ENCODE data around the gene SLC30A3.

SLC30A3 gene

GRCh38 chr2:27214941-27215340 lies 47.9 kb downstream of the SLC30A3 start:
- H3K79me2 ChIP-seq (ENCODE audit: low read length) = peaks cover 41% of the 10 kb centered on the region
- peaks cover under 1% of the 10 kb centered on the region; the same call in 1 of the 2 replicates for H3K36me3 ChIP-seq (replicated peaks; ENCODE audit: insufficient read depth, low read length)
- DNase-seq = no peak
- peaks cover 12% of the 10 kb centered on the region; the same call in 1 of the 2 replicates for H3F3A ChIP-seq (ENCODE audit: insufficient read depth, low read length)
- H3K4me1 ChIP-seq (ENCODE audit: low read length) = peaks cover 24% of the 10 kb centered on the region
- H3K4me2 ChIP-seq (ENCODE audit: low read depth, low read length) = no peak overlapping the region
- H4K20me1 ChIP-seq (ENCODE audit: insufficient read depth, low read length) = no peaks in the 10 kb centered on the region
- H3K9me3 ChIP-seq (replicated peaks; ENCODE audit: insufficient read depth, low read length) = no peaks in the 10 kb centered on the region
- H2AFZ ChIP-seq (ENCODE audit: low read length) = no peak overlapping the region
- no peaks in the 10 kb centered on the region for H3K9me2 ChIP-seq (replicated peaks; ENCODE audit: insufficient read depth, low read length)
- no peak overlapping the region for H3K9ac ChIP-seq (ENCODE audit: low read length)
- no peaks in the 10 kb centered on the region for H3K27me3 ChIP-seq (replicated peaks; ENCODE audit: insufficient read depth, low read length)
- TF ChIP-seq EZH2phosphoT487 (IDR thresholded peaks at IDR 0.05; ENCODE audit: low read length) (no peak), CTCF (IDR thresholded peaks at IDR 0.05; ENCODE audit: low read length) (no peak), EZH2 (optimal IDR thresholded peaks at IDR 0.05; ENCODE audit: low read depth, low read length) (no peak)
- no peak overlapping the region for H3K4me3 ChIP-seq (ENCODE audit: low read length)
- no peak overlapping the region for H3K27ac ChIP-seq (ENCODE audit: low read length)

- Histone ChIP-seq H3K4me1 (ENCODE audit: low read length) (peaks cover 16% of the 10 kb centered on the region), H3K4me2 (ENCODE audit: low read depth, low read length) (peak overlapping the region; percentile 88), H3F3A (ENCODE audit: insufficient read depth, low read length) (peaks cover 14% of the 10 kb centered on the region; the same call in 1 of the 2 replicates), H3K79me2 (ENCODE audit: low read length) (peaks cover 32% of the 10 kb centered on the region), H3K27me3 (replicated peaks; ENCODE audit: insufficient read depth, low read length) (no peaks in the 10 kb centered on the region), H3K9ac (ENCODE audit: low read length) (peak overlapping the region; percentile 94), H2AFZ (ENCODE audit: low read length) (peak overlapping the region; percentile 83), H3K9me3 (replicated peaks; ENCODE audit: insufficient read depth, low read length) (no peaks in the 10 kb centered on the region), H3K4me3 (ENCODE audit: low read length) (peak overlapping the region; percentile 95), H3K36me3 (replicated peaks; ENCODE audit: insufficient read depth, low read length) (no peaks in the 10 kb centered on the region), H3K27ac (ENCODE audit: low read length) (peak overlapping the region; percentile 82), H4K20me1 (ENCODE audit: insufficient read depth, low read length) (no peaks in the 10 kb centered on the region), H3K9me2 (replicated peaks; ENCODE audit: insufficient read depth, low read length) (no peaks in the 10 kb centered on the region)
- DNase-seq = peak; percentile 62
- no peak for TF ChIP-seq EZH2phosphoT487 (IDR thresholded peaks at IDR 0.05; ENCODE audit: low read length)
- TF ChIP-seq CTCF (IDR thresholded peaks at IDR 0.05; ENCODE audit: low read length) = no peak
- TF ChIP-seq EZH2 (optimal IDR thresholded peaks at IDR 0.05; ENCODE audit: low read depth, low read length) = no peak
These were observed 50.0 kb downstream of the SLC30A3 start for GRCh38 chr2:27212626-27213471.

GRCh38 chr2:27211943-27212625 lies 50.8 kb downstream of the SLC30A3 start, which contains the start of the genes ATRAID and SLC5A6:
ATRAID (plus strand) TSS chr2:27212041; CDS start chr2:27212369, 328 bp downstream.
SLC5A6 (minus strand) TSS chr2:27212268; CDS start chr2:27207650, 4,618 bp downstream.
- H3K9me2 ChIP-seq (replicated peaks; ENCODE audit: insufficient read depth, low read length) = no peaks in the 10 kb centered on the region
- H3K4me1 ChIP-seq (ENCODE audit: low read length) = peaks cover 16% of the 10 kb centered on the region
- H3K36me3 ChIP-seq (replicated peaks; ENCODE audit: insufficient read depth, low read length) = no peaks in the 10 kb centered on the region
- peak within 1 kb of the TSS; percentile 94 for H3K9ac ChIP-seq (ENCODE audit: low read length)
- H2AFZ ChIP-seq (ENCODE audit: low read length) = peak within 1 kb of the TSS; percentile 90
- peak; percentile 93 for DNase-seq
- H3K9me3 ChIP-seq (replicated peaks; ENCODE audit: insufficient read depth, low read length) = no peaks in the 10 kb centered on the region
- TF ChIP-seq EZH2 (optimal IDR thresholded peaks at IDR 0.05; ENCODE audit: low read depth, low read length) (no peak), EZH2phosphoT487 (IDR thresholded peaks at IDR 0.05; ENCODE audit: low read length) (no peak), CTCF (IDR thresholded peaks at IDR 0.05; ENCODE audit: low read length) (no peak)
- H4K20me1 ChIP-seq (ENCODE audit: insufficient read depth, low read length) = no peaks in the 10 kb centered on the region
- H3K4me2 ChIP-seq (ENCODE audit: low read depth, low read length) = peak within 1 kb of the TSS; percentile 89
- H3K4me3 ChIP-seq (ENCODE audit: low read length) = peak within 1 kb of the TSS; percentile 95
- no peaks in the 10 kb centered on the region for H3K27me3 ChIP-seq (replicated peaks; ENCODE audit: insufficient read depth, low read length)
- H3F3A ChIP-seq (ENCODE audit: insufficient read depth, low read length) = peaks cover 14% of the 10 kb centered on the region; the same call in 1 of the 2 replicates
- H3K27ac ChIP-seq (ENCODE audit: low read length) = peak within 1 kb of the TSS; percentile 82
- peaks cover 26% of the 10 kb centered on the region for H3K79me2 ChIP-seq (ENCODE audit: low read length)

Measured in MM.1S (cell line).